GM10266 (cell line): ENCODE measurements around the gene EGFLAM.

Source experiments
- DNase-seq: peaks from one replicate; pipeline ENCODE4 v3.0.0; 2012; ENCODE audit errors: extremely low spot score
- CTCF ChIP-seq: IDR thresholded peaks from 2 replicates; pipeline ENCODE4 v1.5.1; 2012; ENCODE audit warnings: mild to moderate bottlenecking, low read depth; ENCODE audit not compliant: control insufficient read depth, insufficient read depth; ENCODE audit errors: missing control alignments

Gene EGFLAM

GRCh38 chr5:38287124-38287523, 28.8 kb downstream of the EGFLAM start:
- no peak for DNase-seq
- TF ChIP-seq CTCF, result no peak

DNA sequence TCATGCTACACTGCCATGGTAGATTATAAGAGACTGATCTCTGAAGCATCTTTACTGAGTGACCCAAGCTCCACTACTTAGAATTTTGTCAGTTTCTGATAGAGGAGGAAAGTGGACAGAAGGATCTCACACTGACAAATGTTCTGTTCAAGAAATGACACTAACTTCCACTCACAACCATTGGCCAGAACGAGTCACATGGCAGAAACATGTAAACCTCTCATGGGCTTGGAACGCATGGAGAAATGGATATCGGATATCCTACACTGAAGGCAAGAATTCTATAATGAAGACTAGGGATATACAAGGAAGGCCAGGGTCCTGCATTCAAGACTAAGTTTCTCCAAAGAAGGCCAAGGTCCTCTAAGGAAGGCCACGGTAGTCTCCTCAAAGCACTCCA, 31.1 kb downstream of the EGFLAM start:
- no peak for TF ChIP-seq CTCF
- no peak for DNase-seq

GRCh38 chr5:38290028-38290653, 31.8 kb downstream of the EGFLAM start:
- TF ChIP-seq CTCF, result no peak
- no peak for DNase-seq

DNA sequence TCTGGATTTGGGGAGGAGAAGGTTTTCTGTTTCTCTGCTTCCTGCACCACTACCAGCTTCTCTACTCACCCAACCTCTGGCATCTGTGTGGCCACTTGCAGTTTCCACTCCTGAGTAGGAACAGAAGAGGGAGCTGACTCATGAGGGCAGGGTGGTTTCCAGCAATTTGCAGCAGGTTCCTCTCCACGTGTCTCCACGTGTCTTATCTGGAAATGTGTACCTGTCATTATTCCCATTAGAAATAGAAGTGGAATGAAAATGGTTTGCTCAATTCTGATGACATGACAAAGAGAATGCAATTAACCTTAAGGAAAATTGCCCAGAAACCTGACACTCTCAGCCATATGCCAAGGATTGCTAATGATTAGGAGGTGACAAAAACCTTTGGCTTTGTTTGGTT, 33.0 kb downstream of the EGFLAM start:
- no peak for TF ChIP-seq CTCF
- no peak for DNase-seq

DNA sequence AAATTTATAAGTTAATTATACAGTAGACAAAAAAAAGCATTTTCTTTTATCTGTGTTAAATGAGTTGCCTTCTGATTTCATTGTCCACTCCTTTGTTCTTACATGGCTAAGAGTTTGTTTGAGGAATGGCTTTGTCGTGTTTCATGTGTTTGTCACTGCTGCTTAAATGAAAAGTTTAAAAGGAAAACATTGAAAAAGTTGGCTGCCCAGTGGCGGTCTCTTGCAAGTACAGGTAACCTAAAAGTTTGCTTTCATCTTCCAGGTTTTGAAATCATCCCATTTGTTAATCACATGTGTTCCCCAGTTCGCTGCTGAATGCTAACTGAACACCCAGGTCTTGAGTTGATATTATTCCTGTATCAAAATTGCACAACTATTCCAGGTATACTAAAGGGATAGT, 33.9 kb downstream of the EGFLAM start:
- DNase-seq, result no peak
- no peak for TF ChIP-seq CTCF

GRCh38 chr5:38295751-38296150, 37.4 kb downstream of the EGFLAM start:
- TF ChIP-seq CTCF, result no peak
- DNase-seq, result no peak

DNA sequence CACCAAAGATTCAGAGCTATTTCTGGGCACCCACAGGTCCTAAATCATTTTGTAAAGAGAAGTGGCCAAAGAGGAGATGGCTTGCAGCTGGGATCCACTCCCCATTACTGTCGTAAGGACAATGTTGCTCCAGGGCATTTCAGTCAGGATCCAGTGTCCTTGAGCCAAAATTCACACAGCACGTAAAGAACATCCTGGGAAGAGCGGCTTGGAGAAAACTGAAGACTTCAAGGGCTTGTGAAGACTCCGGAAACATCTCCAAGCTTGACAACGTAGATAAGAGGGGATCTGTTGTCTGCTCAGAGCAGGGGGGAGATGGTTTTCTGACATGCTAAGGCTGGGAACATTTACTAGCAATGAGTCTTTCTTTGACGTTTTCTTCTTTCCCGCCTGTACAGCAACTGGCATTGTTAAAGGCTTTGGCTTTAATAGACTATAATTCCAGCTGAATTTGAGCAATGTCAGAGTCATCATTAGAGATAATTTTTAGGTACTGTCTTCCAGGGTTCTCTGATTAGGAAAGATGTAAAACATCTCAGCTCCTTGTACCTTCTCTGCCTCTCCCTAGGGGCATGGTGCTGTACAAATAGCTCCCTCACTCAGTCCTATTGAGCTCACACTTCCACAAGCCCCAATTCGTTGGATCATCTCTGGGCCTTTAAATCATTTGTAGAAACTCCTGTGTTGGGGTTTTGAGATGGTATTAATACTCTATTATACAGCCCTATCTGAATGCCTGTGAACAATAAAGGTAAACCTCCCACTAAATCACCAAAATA, 39.7 kb downstream of the EGFLAM start:
- DNase-seq, result no peak
- TF ChIP-seq CTCF, result no peak
